RWPE2 (cell line): ENCODE results near the gene HSD3B2.

ENCODE experiments used
- ATAC-seq: fragments of 200-7000 bp; cut with Tn5 transposase; 3 replicates; pipeline ENCODE4 v1.9.1; 2021; ENCODE audit warnings: low read depth
- DNase-seq: peaks from one replicate; pipeline ENCODE4 v3.0.0-alpha.2; 2020; ENCODE audit warnings: low spot score
- H3K27ac ChIP-seq: fragments of 450-650 bp; 2 replicates; pipeline ENCODE4 v1.5.1; 2017; ENCODE audit warnings: mild to moderate bottlenecking; ENCODE audit not compliant: poor library complexity, severe bottlenecking
- H3K27me3 ChIP-seq: fragments of 250-450 bp; sonication (Bioruptor Pico); 2 replicates; pipeline ENCODE4 v1.5.1; 2021; ENCODE audit warnings: mild to moderate bottlenecking, moderate library complexity; ENCODE audit not compliant: insufficient read depth, poor library complexity, severe bottlenecking
- H3K36me3 ChIP-seq: fragments of 250-450 bp; sonication (Bioruptor Pico); 2 replicates; pipeline ENCODE4 v1.5.1; 2020; ENCODE audit warnings: low read depth, mild to moderate bottlenecking, moderate library complexity
- H3K4me1 ChIP-seq: fragments of 250-450 bp; sonication (Bioruptor Pico); 2 replicates; pipeline ENCODE4 v1.5.1; 2021; ENCODE audit warnings: mild to moderate bottlenecking, moderate library complexity; ENCODE audit not compliant: insufficient read depth, poor library complexity, severe bottlenecking
- H3K4me3 ChIP-seq: fragments of 250-450 bp; sonication (Bioruptor Pico); 2 replicates; pipeline ENCODE4 v1.5.1; 2021; ENCODE audit warnings: mild to moderate bottlenecking, moderate library complexity; ENCODE audit not compliant: severe bottlenecking
- H3K9me3 ChIP-seq: fragments of 250-450 bp; sonication (Bioruptor Pico); 2 replicates; pipeline ENCODE4 v1.5.1; 2021; ENCODE audit warnings: mild to moderate bottlenecking, moderate library complexity; ENCODE audit not compliant: severe bottlenecking
- TF ChIP-seq, protein P1 (sequence below): fragments of 450-650 bp; IDR thresholded peaks from one replicate; pipeline ENCODE4 v1.5.1; 2017; ENCODE audit warnings: mild to moderate bottlenecking, moderate library complexity; ENCODE audit not compliant: poor library complexity, severe bottlenecking

HSD3B2 gene

DNA sequence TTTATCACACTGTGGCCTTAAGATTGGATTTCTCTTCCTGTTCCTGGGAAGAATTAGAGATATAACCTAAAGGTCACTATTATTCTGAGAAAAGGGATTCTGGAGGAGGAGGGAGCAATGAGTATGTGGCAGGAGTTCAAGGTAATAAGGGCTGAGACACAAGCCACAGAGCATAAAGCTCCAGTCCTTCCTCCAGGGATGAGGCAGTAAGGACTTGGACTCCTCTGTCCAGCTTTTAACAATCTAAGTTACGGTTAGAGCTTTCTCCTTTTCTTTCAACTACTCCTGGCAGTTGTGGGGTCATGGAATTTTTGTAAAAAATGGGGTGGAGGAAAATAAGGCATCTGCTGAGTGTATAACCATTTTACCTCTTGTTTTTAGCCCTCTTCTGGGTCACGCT, at the start of gene HSD3B2:
Gene HSD3B2, plus strand, starts transcription at position 201 of the 400 bp plus-strand sequence. CDS start 270 bp downstream, outside the sequence.
- no peak within 1 kb of the TSS for H3K27ac ChIP-seq
- H3K4me1 ChIP-seq = no peaks in the 10 kb centered on the region
- DNase-seq = no peak
- no peaks in the 10 kb centered on the region for H3K36me3 ChIP-seq
- H3K4me3 ChIP-seq = no peak within 1 kb of the TSS
- no peaks in the 10 kb centered on the region for H3K9me3 ChIP-seq
- no peak for ATAC-seq
- H3K27me3 ChIP-seq = peaks cover 2% of the 10 kb centered on the region
- TF ChIP-seq, protein P1, sequence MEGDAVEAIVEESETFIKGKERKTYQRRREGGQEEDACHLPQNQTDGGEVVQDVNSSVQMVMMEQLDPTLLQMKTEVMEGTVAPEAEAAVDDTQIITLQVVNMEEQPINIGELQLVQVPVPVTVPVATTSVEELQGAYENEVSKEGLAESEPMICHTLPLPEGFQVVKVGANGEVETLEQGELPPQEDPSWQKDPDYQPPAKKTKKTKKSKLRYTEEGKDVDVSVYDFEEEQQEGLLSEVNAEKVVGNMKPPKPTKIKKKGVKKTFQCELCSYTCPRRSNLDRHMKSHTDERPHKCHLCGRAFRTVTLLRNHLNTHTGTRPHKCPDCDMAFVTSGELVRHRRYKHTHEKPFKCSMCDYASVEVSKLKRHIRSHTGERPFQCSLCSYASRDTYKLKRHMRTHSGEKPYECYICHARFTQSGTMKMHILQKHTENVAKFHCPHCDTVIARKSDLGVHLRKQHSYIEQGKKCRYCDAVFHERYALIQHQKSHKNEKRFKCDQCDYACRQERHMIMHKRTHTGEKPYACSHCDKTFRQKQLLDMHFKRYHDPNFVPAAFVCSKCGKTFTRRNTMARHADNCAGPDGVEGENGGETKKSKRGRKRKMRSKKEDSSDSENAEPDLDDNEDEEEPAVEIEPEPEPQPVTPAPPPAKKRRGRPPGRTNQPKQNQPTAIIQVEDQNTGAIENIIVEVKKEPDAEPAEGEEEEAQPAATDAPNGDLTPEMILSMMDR = no peak

DNA sequence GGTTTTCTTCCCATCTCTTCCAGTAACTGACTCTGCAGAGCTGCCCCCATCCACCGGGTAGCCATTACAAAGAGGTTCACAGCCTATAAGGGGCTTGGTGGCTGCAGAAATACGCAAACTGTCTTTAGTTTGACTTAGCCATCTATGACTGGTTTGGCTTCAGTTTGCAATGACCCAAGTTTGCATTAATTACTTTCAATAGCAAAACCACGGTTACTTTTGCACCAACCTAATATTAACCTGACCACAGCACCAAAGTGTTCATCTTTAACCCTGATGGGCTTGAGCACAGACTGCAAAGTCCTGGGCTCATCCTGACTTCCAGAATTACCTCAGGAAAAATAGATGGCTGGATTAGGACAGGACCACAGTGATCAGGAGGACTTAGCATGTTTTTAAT, 48.5 kb upstream of the HSD3B2 start:
- TF ChIP-seq, protein P1 = no peak
- no peaks in the 10 kb centered on the region for H3K36me3 ChIP-seq
- no peak for ATAC-seq
- no peak overlapping the region for H3K27ac ChIP-seq
- H3K4me1 ChIP-seq = peaks cover 8% of the 10 kb centered on the region
- no peaks in the 10 kb centered on the region for H3K9me3 ChIP-seq
- H3K4me3 ChIP-seq = no peak overlapping the region
- no peaks in the 10 kb centered on the region for H3K27me3 ChIP-seq
- no peak for DNase-seq

DNA sequence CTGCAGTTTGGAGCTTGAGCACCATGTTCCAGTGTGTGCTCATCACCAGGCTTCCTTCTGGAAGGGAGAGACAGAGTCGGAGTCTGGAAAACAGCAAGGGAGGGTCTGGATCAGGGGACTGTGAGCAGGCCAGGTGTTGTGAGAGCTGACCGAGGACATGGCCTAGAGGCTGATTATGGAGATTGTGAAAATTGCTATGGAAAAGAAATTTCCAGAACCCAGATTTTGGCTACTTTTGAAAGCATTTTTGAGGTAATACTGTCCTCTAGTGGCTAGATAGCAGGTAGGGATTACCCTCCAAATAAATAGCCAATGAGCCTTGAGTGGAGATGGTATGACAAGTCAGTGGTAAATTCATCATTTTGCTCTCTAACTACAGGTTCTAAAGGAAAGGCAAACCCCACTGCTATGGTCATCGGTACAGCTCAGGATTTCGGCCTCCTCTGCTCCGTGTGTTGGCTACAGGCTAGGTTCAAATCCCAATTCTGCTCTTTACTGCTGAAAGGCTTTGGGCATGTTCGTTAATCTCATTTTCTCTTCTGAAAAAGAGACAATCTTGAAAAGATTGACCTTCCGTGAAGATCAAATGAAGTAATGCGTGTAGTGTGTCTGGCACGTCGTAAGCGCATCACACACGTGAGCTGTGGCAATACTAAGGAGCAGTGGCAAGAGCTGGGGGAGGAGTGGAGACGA, 47.4 kb upstream of the HSD3B2 start:
- Histone ChIP-seq H3K36me3 (no peaks in the 10 kb centered on the region), H3K4me3 (no peak overlapping the region), H3K4me1 (peaks cover 8% of the 10 kb centered on the region), H3K9me3 (no peaks in the 10 kb centered on the region), H3K27me3 (no peaks in the 10 kb centered on the region), H3K27ac (no peak overlapping the region)
- no peak for DNase-seq
- TF ChIP-seq, protein P1 = peak; percentile 96
- peak; percentile 72 for ATAC-seq

DNA sequence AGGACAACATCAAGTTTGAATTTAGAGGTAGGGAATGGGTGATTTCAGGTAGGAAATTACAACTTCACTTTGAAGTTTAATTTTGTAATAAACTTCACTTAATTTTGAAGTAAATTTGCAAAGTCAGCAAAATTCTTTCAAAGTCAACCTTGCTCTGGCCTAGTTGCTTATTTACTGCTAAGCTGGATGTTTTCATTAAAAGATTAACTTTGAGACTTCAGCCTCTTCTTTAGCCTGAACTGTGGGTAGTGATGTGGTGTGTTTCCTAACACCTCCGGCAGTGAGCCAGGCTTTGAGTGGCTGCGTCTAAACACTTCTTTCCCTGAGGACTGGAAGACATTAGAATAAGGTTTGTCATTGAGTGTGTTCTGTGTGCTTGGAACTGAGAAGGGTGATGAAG, 46.4 kb upstream of the HSD3B2 start, which contains the start of gene HAO2:
Gene HAO2, plus strand, starts transcription at position 232 of the 400 bp plus-strand sequence. CDS start 12,301 bp downstream, outside the sequence.
- Histone ChIP-seq H3K27me3 (no peaks in the 10 kb centered on the region), H3K36me3 (no peaks in the 10 kb centered on the region), H3K9me3 (no peaks in the 10 kb centered on the region), H3K4me1 (peaks cover 8% of the 10 kb centered on the region), H3K4me3 (no peak within 1 kb of the TSS), H3K27ac (no peak within 1 kb of the TSS)
- ATAC-seq (no peak), DNase-seq (no peak)
- TF ChIP-seq, protein P1 = no peak

DNA sequence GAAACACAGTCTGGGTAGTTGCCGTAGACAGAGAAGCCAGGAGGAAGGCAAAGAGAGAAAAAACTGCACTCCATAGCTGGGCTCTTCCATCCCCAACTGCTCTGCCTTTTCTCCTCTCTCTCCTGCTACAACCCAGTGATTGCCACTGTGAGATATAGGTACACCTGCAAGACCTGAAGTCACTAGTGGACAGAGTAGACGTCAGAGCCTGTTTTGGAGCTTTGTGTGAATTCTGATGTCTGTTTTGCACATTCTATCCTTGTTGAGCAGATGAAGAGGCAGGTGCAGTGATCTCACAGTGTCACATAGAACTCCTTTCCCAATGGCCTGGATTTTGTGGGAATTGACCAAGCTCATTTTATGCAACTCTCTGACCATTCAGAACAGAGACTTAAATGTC, 44.2 kb upstream of the HSD3B2 start:
- Histone ChIP-seq H3K36me3 (no peaks in the 10 kb centered on the region), H3K27ac (no peak overlapping the region), H3K27me3 (no peaks in the 10 kb centered on the region), H3K9me3 (no peaks in the 10 kb centered on the region), H3K4me1 (no peaks in the 10 kb centered on the region), H3K4me3 (no peak overlapping the region)
- TF ChIP-seq, protein P1 = no peak
- no peak for DNase-seq
- ATAC-seq = no peak
